HEK293T (cell line): ENCODE data around the gene TNFAIP2.

Experiments used
- CTBP1 ChIP-seq: fragments of 450-650 bp; IDR thresholded peaks from 2 replicates; pipeline ENCODE4 v1.6.1; 2016; ENCODE audit warnings: borderline replicate concordance
- FOXM1 ChIP-seq: fragments of 450-650 bp; IDR thresholded peaks from 2 replicates; pipeline ENCODE4 v1.6.1; 2017; ENCODE audit warnings: mild to moderate bottlenecking, borderline replicate concordance
- HDGF ChIP-seq: fragments of 450-650 bp; IDR thresholded peaks from 2 replicates; pipeline ENCODE4 v1.6.1; 2017; ENCODE audit warnings: antibody characterized with exemption, borderline replicate concordance
- LEF1 ChIP-seq: fragments of 450-650 bp; IDR thresholded peaks from 2 replicates; pipeline ENCODE4 v1.6.1; 2017; ENCODE audit warnings: mild to moderate bottlenecking, borderline replicate concordance
- NFRKB ChIP-seq: fragments of 450-650 bp; IDR thresholded peaks from 2 replicates; pipeline ENCODE4 v1.6.1; 2016; ENCODE audit warnings: mild to moderate bottlenecking, moderate library complexity
- SP1 ChIP-seq: fragments of 450-650 bp; IDR thresholded peaks from 2 replicates; pipeline ENCODE4 v1.6.1; 2017
- SUZ12 ChIP-seq: fragments of 450-650 bp; IDR thresholded peaks from 2 replicates; pipeline ENCODE4 v1.6.1; 2016; ENCODE audit warnings: mild to moderate bottlenecking
- ZNF384 ChIP-seq: fragments of 450-650 bp; IDR thresholded peaks from 2 replicates; pipeline ENCODE4 v1.6.1; 2016

GRCh38 chr14:103178521-103178920 is 55.3 kb downstream of the TNFAIP2 start:
- no peak for TF ChIP-seq FOXM1
- TF ChIP-seq CTBP1, result no peak
- TF ChIP-seq SP1, result no peak
- TF ChIP-seq HDGF, result no peak
- TF ChIP-seq LEF1, result no peak
- TF ChIP-seq NFRKB, result no peak
- no peak for TF ChIP-seq ZNF384
- TF ChIP-seq SUZ12, result no peak
